HepG2 (cell line): ENCODE results near the gene ARHGEF39. TPM values are rescaled to one million over a fixed set of nuclear protein-coding genes. Genes with fewer than 3 reads are reported as not detected.

Source experiments
- ATAC-seq: fragments of 200-7000 bp; cut with Tn5 transposase; 3 replicates; pipeline ENCODE4 v1.9.1; 2020; ENCODE audit warnings: mild to moderate bottlenecking, moderate library complexity
- BruUV-seq: library from RNA; stranded (reverse); fragments of 400-500 nt; replicated peaks from 2 replicates; lab custom pipeline; 2021; lab: Mats Ljungman, UMichigan
- CTCF ChIA-PET: fragments of 300-600 bp; formaldehyde crosslinking; extraction: SDS; loops from one replicate; lab custom pipeline; 2021; ENCODE audit warnings: low total read pairs, inconsistent platforms, low intra/inter-chr PET ratio; lab: Yijun Ruan, JAX
- POLR2A ChIA-PET: fragments of 350-600 bp; sonication (Branson Sonifier 250); formaldehyde crosslinking; loops from one replicate; lab custom pipeline; 2020; ENCODE audit warnings: antibody characterized with exemption, inconsistent platforms; lab: Yijun Ruan, JAX
- DNase-seq: peaks from one replicate; pipeline ENCODE4 v3.0.0-alpha.2; 2015; ENCODE audit warnings: low spot score
- FAIRE-seq: peaks from 3 replicates; lab custom pipeline; 2011; peaks lifted over from hg19 to GRCh38; lab: Jason Lieb, UNC
- H2AFZ ChIP-seq: one replicate; pipeline ENCODE4 v1.6.1; 2011; ENCODE audit warnings: low read length, inconsistent platforms
- H3K27ac ChIP-seq: fragments of 300-600 bp; 3 replicates; pipeline ENCODE4 v1.8.0; 2011; ENCODE audit warnings: mixed run types, mild to moderate bottlenecking, mixed read lengths, low read length, inconsistent platforms; ENCODE audit not compliant: insufficient read depth; ENCODE audit errors: extremely low read length
- H3K27me3 ChIP-seq, 2 experiments: fragments of 200-600 bp in 1 of 2; 2 replicates in 1 of 2; 3 replicates in 1 of 2; pipeline versions ENCODE4 v1.6.0 to v1.8.0; 2011; ENCODE audit warnings: low read length in 2 of 2, mild to moderate bottlenecking in 2 of 2, moderate library complexity in 2 of 2, inconsistent platforms in 1 of 2; ENCODE audit not compliant: insufficient read depth in 2 of 2, control insufficient read depth in 1 of 2
- H3K36me3 ChIP-seq, 2 experiments: fragments of 200-600 bp in 1 of 2; replicated peaks in 1 of 2; 2 replicates in 1 of 2; 3 replicates in 1 of 2; pipeline versions ENCODE4 v1.5.1 to v1.8.0; 2011; ENCODE audit warnings: low read length in 2 of 2, inconsistent platforms in 1 of 2; ENCODE audit not compliant: insufficient read depth in 2 of 2, control insufficient read depth in 1 of 2
- H3K4me1 ChIP-seq: 2 replicates; pipeline ENCODE4 v1.5.1; 2012; ENCODE audit warnings: low read length, inconsistent platforms; ENCODE audit not compliant: insufficient read depth
- H3K4me2 ChIP-seq: 2 replicates; pipeline ENCODE4 v1.6.0; 2011; ENCODE audit warnings: low read depth, low read length, inconsistent platforms
- H3K4me3 ChIP-seq, 3 experiments: fragments of 200-600 bp in 1 of 3; sonication (generic), shearing (Covaris generic) in 1 of 3; replicated peaks in 1 of 3; 2 replicates each; pipeline ENCODE4 v1.5.1; 2011 to 2016; ENCODE audit warnings: low read length in 3 of 3, inconsistent platforms in 2 of 3, low read depth in 2 of 3, mild to moderate bottlenecking in 2 of 3, control low read depth in 1 of 3, mixed read lengths in 1 of 3; ENCODE audit not compliant: insufficient read depth in 1 of 3
- H3K79me2 ChIP-seq: one replicate; pipeline ENCODE4 v1.6.1; 2011; ENCODE audit warnings: low read length, inconsistent platforms; ENCODE audit not compliant: insufficient read depth
- H3K9ac ChIP-seq: 2 replicates; pipeline ENCODE4 v1.6.0; 2011; ENCODE audit warnings: mild to moderate bottlenecking, low read depth, low read length, inconsistent platforms; ENCODE audit not compliant: insufficient read depth
- H3K9me3 ChIP-seq: 2 replicates; pipeline ENCODE4 v1.5.1; 2012; ENCODE audit warnings: mild to moderate bottlenecking, low read length
- H4K20me1 ChIP-seq: 2 replicates; pipeline ENCODE4 v1.6.0; 2011; ENCODE audit warnings: inconsistent platforms, mild to moderate bottlenecking, low read length, moderate library complexity; ENCODE audit not compliant: insufficient read depth
- ATF7 ChIP-seq, 2 experiments: fragments of 450-650 bp in 1 of 2; sonication (generic) in 1 of 2; formaldehyde crosslinking in 1 of 2; IDR thresholded peaks; 2 replicates each; pipeline versions ENCODE4 v1.4.0 to v1.6.1; 2016 to 2020; ENCODE audit warnings: antibody characterized with exemption in 1 of 2, mild to moderate bottlenecking in 1 of 2, missing genetic modification reagents in 1 of 2
- CENPT ChIP-seq: sonication (generic); formaldehyde crosslinking; IDR thresholded peaks from 2 replicates; pipeline ENCODE4 v1.8.0; 2022; ENCODE audit warnings: low read depth, mild to moderate bottlenecking, moderate library complexity, missing genetic modification reagents
- CREB1 ChIP-seq, 2 experiments: fragments of 450-650 bp in 1 of 2; IDR thresholded peaks; 2 replicates each; pipeline ENCODE4 v1.6.1; 2016 to 2017; ENCODE audit warnings: control low read depth in 1 of 2, mild to moderate bottlenecking in 1 of 2, missing compliant biosample characterization in 1 of 2, missing genetic modification characterization in 1 of 2
- ELF4 ChIP-seq: sonication (generic); formaldehyde crosslinking; IDR thresholded peaks from 2 replicates; pipeline ENCODE4 v1.5.0; 2020; ENCODE audit warnings: missing genetic modification reagents, mild to moderate bottlenecking, moderate library complexity, borderline replicate concordance
- PHF21A ChIP-seq: sonication (generic); formaldehyde crosslinking; IDR thresholded peaks from 2 replicates; pipeline ENCODE4 v1.5.0; 2020; ENCODE audit warnings: mild to moderate bottlenecking, missing genetic modification reagents
- RCOR2 ChIP-seq: IDR thresholded peaks from 2 replicates; pipeline ENCODE4 v1.6.1; 2016; ENCODE audit warnings: missing biosample characterization, missing genetic modification reagents
- RFX5 ChIP-seq: IDR thresholded peaks from 2 replicates; pipeline ENCODE4 v1.6.1; 2011; ENCODE audit warnings: low read depth, low read length, improper control_type of control experiment
- RFXANK ChIP-seq: IDR thresholded peaks from 2 replicates; pipeline ENCODE4 v1.6.1; 2016
- RFXAP ChIP-seq: sonication (generic); formaldehyde crosslinking; IDR thresholded peaks from 2 replicates; pipeline ENCODE4 v1.4.0; 2020; ENCODE audit warnings: missing genetic modification reagents, borderline replicate concordance
- ZNF652 ChIP-seq: IDR thresholded peaks from 2 replicates; pipeline ENCODE4 v1.6.1; 2016; ENCODE audit warnings: low read depth, borderline replicate concordance
- ZNF660 ChIP-seq: sonication (generic); formaldehyde crosslinking; IDR thresholded peaks from 2 replicates; pipeline ENCODE4 v1.5.1; 2020; ENCODE audit warnings: mild to moderate bottlenecking, low read depth, missing genetic modification reagents, borderline replicate concordance
- WGBS: methylation state at CpG from one replicate; pipeline ENCODE4 v1.1.6; 2017; ENCODE audit warnings: low lambda C conversion rate; 5-methylcytosine and 5-hydroxymethylcytosine counted together
- in situ Hi-C: cut with HindIII; loops from 2 replicates; pipeline ENCODE4 v1.10.0; 2017; ENCODE audit warnings: low pct_unique_long_range_greater_than_20kb; ENCODE audit not compliant: extremely low pct_ligation_motif_present
- intact Hi-C: fragments of 100-400 bp; cut with micrococcal nuclease; formaldehyde crosslinking; loops from one replicate; pipeline ENCODE4 v1.10.0; 2022; ENCODE audit not compliant: unreplicated experiment
- polyA plus RNA-seq, 8 experiments: library from polyadenylated mRNA; depleted of rRNA in 3 of 8; stranded (reverse) in 7 of 8; unstranded in 1 of 8; fragments of >200 nt; fragmentation: Illumina TruSeq in 4 of 8; extraction: Trizol in 4 of 8; gene quantifications; 2 replicates each; pipeline versions ENCODE4 v1.2.1 to v1.2.3, GENCODE V29; 2011 to 2016; ENCODE audit warnings: low read depth in 4 of 8, missing spikeins in 1 of 8, mixed read lengths in 1 of 8; ENCODE audit not compliant: insufficient read depth in 1 of 8
- total RNA-seq, 5 experiments: library from RNA; depleted of rRNA; stranded (reverse); fragments of >200 nt; fragmentation: Illumina TruSeq; extraction: Trizol; gene quantifications; 2 replicates each; pipeline ENCODE4 v1.2.3, GENCODE V29; 2016; ENCODE audit warnings: low read depth in 1 of 5

The ARHGEF39 gene
- total and polyA plus RNA-seq, 2 of the 13 experiments (the other 11 are each of a cell fraction or from before 2014, with no cell fraction given), result 11.2 to 12.3 TPM

DNA sequence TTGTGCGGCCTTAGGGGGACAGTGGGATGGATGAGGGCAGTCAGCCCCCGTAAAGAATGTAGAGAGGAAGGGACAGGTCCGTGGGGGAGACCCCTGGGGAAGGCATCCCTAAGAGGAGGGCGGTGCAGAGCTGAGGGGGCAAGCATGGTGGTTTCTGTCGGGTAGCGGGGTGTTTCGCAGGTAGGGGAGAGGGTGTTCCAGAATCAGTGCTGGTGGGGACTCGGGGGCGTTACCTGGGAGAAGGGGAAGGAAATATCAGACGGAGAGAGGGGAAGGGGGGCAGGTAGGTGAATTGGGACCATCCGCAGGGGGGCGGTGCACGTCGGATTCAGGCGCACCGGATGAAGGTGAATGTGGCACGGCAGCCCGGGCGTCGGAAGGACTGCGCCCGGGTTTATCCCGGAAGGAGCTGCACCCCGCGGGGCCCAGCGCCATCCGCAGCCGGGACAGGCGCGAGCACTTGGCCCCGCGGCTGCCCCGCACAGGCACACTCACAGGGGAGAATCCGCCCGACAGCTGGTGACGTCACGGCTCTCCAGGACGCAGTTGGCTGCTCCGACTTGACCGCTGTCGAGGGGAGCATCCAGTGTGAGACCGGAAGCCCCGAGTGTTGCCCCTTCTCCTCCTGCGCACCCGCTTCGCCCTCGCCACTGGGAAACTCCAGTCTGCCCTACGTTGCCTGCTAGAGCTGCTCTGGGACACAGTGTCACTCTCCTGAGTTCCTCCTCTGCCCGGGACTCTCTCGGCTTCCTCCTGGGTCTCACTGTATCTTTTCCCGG lies 48.1 kb downstream of the ARHGEF39 start:
- Histone ChIP-seq H3K27me3 (peaks cover 3 to 60% of the 10 kb centered on the region in 2 experiments; a peak in 3 of 5 replicates), H3K4me3 (no peak overlapping the region), H3K9ac (no peak overlapping the region), H3K4me1 (no peaks in the 10 kb centered on the region), H3K27ac (no peak overlapping the region), H3K4me2 (peak overlapping the region; percentile 18; the same call in 1 of the 2 replicates), H3K79me2 (no peaks in the 10 kb centered on the region), H4K20me1 (no peaks in the 10 kb centered on the region), H3K36me3 (no peaks in the 10 kb centered on the region), H3K9me3 (no peaks in the 10 kb centered on the region), H2AFZ (no peak overlapping the region)
- in situ Hi-C loops, result no loop called here
- ChIA-PET POLR2A (no interaction called here), CTCF (no interaction called here)
- no peak for TF ChIP-seq RCOR2 (CRISPR knock-in tag)
- TF ChIP-seq ZNF652 (CRISPR knock-in tag), result no peak
- no peak for TF ChIP-seq PHF21A (CRISPR knock-in tag)
- peak; percentile 95 for TF ChIP-seq RFX5
- TF ChIP-seq CENPT (CRISPR knock-in tag), result no peak
- no peak for TF ChIP-seq ZNF660 (CRISPR knock-in tag)
- peak; percentile 70 for TF ChIP-seq ATF7 (IDR thresholded peaks at IDR 0.05)
- no peak for TF ChIP-seq ATF7 (CRISPR knock-in tag; IDR thresholded peaks at IDR 0.05)
- TF ChIP-seq CREB1 (IDR thresholded peaks at IDR 0.05), result peak; percentile 97
- TF ChIP-seq CREB1 (CRISPR knock-in tag; IDR thresholded peaks at IDR 0.05), result no peak
- TF ChIP-seq RFXAP (CRISPR knock-in tag), result 0 out of 2 replicates have a peak, but pooled peaks have one; percentile 38
- no peak for TF ChIP-seq ELF4
- TF ChIP-seq RFXANK, result peak; percentile 65; the same call in 1 of the 2 replicates
- no TSS peak for BruUV-seq
- ATAC-seq (no peak; the same call in 2 of the 3 replicates), DNase-seq (no peak), FAIRE-seq (no peak)
- intact Hi-C loops, result no loop called here
- WGBS, result 55% methylated on average over 28 of the region's 51 CpGs
